Nephron progenitor cell (in vitro differentiated cells): Measurements from ENCODE around the gene CYSTM1.
A peak's percentile ranks its signal among the peaks of the same experiment; 100 is the strongest.

Experiments
- DNase-seq: peaks from one replicate; pipeline ENCODE4 v3.0.0; 2021
- H3K27ac Mint-ChIP-seq: 2 replicates; pipeline ENCODE4 v1.8.0; 2021; ENCODE audit warnings: mild to moderate bottlenecking, moderate library complexity, mixed read lengths
- H3K27me3 Mint-ChIP-seq: 2 replicates; pipeline ENCODE4 v1.8.0; 2021; ENCODE audit warnings: mild to moderate bottlenecking, low read depth, mixed read lengths; ENCODE audit not compliant: poor library complexity
- H3K36me3 Mint-ChIP-seq: 2 replicates; pipeline ENCODE4 v1.8.0; 2021; ENCODE audit warnings: low read depth, mixed read lengths
- H3K4me1 Mint-ChIP-seq: 2 replicates; pipeline ENCODE4 v1.8.0; 2021; ENCODE audit warnings: mixed read lengths
- H3K4me3 Mint-ChIP-seq: 2 replicates; pipeline ENCODE4 v1.8.0; 2021; ENCODE audit warnings: mild to moderate bottlenecking, moderate library complexity, mixed read lengths
- H3K9me3 Mint-ChIP-seq: 2 replicates; pipeline ENCODE4 v1.8.0; 2021; ENCODE audit warnings: mild to moderate bottlenecking, moderate library complexity, mixed read lengths
- TF ChIP-seq, protein P1 (sequence below): fragments of 200-600 bp; sonication (generic); IDR thresholded peaks from 2 replicates; pipeline ENCODE4 v1.5.0; 2021; ENCODE audit warnings: antibody characterized with exemption

CYSTM1 gene

DNA sequence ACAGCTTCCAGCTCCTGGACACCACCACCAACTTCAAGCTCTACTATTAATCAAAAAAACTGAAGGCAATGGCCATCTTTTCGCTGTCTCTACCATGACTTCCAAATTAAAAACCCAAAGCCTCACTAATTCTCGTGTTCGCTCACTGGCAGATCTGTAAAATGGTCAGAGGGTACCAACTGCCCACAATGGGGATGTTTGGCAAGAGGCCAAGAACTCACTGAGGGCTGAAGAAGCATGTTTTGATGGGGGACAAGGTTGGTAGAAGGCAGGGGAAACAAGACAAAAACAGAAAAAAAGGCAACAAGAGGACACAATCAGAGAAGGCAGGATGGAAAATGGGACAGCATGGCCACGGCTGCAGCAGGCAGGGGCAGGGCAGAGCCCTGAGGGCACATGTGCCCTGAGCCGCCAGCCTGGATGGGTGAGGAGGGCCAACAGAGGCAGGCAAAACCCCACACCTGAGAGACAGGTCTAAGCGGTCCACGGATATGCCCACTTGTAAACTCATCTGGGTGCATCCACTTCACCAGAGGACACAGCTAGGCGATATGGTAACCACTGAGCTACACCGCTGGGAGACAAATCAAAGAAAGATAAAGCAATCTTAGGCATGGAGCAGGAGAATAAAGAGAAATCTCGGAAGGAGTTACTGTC lies 77.6 kb downstream of the CYSTM1 start:
- H3K27ac Mint-ChIP-seq, result peak overlapping the region; percentile 50
- H3K4me3 Mint-ChIP-seq, result no peak overlapping the region
- H3K27me3 Mint-ChIP-seq, result no peaks in the 10 kb centered on the region
- TF ChIP-seq, protein P1, sequence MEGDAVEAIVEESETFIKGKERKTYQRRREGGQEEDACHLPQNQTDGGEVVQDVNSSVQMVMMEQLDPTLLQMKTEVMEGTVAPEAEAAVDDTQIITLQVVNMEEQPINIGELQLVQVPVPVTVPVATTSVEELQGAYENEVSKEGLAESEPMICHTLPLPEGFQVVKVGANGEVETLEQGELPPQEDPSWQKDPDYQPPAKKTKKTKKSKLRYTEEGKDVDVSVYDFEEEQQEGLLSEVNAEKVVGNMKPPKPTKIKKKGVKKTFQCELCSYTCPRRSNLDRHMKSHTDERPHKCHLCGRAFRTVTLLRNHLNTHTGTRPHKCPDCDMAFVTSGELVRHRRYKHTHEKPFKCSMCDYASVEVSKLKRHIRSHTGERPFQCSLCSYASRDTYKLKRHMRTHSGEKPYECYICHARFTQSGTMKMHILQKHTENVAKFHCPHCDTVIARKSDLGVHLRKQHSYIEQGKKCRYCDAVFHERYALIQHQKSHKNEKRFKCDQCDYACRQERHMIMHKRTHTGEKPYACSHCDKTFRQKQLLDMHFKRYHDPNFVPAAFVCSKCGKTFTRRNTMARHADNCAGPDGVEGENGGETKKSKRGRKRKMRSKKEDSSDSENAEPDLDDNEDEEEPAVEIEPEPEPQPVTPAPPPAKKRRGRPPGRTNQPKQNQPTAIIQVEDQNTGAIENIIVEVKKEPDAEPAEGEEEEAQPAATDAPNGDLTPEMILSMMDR, result no peak
- peaks cover 10% of the 10 kb centered on the region for H3K4me1 Mint-ChIP-seq
- no peak for DNase-seq
- peaks cover 33% of the 10 kb centered on the region for H3K36me3 Mint-ChIP-seq
- H3K9me3 Mint-ChIP-seq, result no peaks in the 10 kb centered on the region

DNA sequence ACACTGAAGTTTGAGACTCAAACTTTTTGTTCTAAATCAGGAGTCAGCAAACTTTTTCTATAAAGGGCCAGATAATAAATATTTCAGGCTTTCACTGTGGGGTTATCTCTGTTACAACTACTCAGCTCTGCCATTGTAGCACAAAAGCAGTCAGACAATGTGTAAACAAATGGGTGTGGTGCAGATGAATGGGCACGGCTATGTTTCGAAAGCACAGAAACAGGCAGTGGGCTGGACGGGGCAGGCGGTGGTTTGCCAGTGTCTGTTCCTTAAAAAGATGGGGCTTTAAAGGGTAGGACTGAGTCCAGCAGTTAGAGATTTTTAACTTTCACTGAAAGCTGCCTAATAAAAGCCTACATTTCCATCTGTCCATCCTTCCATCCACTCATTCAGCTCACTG lies 79.0 kb downstream of the CYSTM1 start:
- Mint-ChIP-seq H3K9me3 (no peaks in the 10 kb centered on the region), H3K27me3 (no peaks in the 10 kb centered on the region), H3K36me3 (peaks cover 40% of the 10 kb centered on the region), H3K4me3 (no peak overlapping the region), H3K4me1 (peaks cover 10% of the 10 kb centered on the region), H3K27ac (no peak overlapping the region)
- no peak for DNase-seq
- TF ChIP-seq, protein P1, result no peak

DNA sequence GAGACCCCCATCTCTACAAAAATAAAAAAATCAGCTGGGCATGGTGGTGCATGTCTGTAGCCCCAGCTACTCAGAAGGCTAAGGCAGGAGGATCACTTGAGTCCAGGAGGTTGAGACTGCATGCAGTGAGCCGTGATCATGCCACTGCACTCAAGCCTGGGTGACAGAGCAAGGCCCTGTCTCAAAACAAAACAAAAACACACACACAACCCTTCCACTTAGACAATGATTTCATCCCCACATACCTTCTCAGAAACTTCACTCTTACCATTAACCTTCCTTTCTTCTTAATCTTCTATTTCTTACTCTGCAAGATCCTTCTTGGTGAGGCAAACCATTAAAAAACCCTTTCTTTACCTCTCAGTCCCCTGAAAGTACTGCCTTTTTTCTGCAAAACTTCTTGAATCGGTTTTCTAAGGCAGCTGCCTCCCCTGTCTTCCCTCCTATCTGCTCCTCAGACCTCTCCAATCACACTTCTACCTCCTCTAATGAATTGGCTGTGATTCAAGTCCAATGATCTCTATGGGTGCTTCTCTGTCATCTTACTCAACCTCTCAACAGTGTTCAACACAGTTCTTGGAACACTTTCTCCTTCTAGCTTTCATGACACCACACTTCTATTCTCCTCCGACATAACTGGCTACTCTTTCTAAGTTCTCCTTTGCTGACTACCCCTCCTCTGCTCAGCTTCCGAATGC lies 80.6 kb downstream of the CYSTM1 start:
- H3K27ac Mint-ChIP-seq, result no peak overlapping the region
- TF ChIP-seq, protein P1, result no peak
- DNase-seq, result no peak
- no peaks in the 10 kb centered on the region for H3K27me3 Mint-ChIP-seq
- H3K4me3 Mint-ChIP-seq, result no peak overlapping the region
- H3K9me3 Mint-ChIP-seq, result peaks cover 8% of the 10 kb centered on the region
- peaks cover 41% of the 10 kb centered on the region for H3K36me3 Mint-ChIP-seq
- peaks cover 10% of the 10 kb centered on the region for H3K4me1 Mint-ChIP-seq

DNA sequence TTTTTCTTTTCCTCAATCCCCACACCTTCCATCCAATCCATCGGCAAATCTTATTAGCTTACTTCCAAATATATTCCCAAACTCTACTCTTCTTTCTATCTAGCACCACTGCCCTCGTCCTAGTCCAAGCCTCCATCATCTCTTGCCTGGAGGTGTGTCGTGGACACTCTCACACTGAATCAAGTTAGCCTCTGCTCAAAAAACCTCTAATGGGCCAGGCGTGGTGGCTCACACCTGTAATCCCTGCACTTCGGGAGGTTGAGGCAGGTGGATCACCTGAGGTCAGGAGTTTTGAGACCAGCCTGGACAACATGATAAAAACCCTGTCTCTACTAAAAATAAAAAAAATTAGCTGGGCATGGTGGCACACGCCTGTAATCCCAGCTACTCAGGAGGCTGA lies 81.7 kb downstream of the CYSTM1 start:
- no peak overlapping the region for H3K4me3 Mint-ChIP-seq
- no peak for DNase-seq
- H3K36me3 Mint-ChIP-seq, result peaks cover 50% of the 10 kb centered on the region
- peaks cover 8% of the 10 kb centered on the region for H3K9me3 Mint-ChIP-seq
- peaks cover 15% of the 10 kb centered on the region for H3K4me1 Mint-ChIP-seq
- TF ChIP-seq, protein P1, result no peak
- H3K27me3 Mint-ChIP-seq, result no peaks in the 10 kb centered on the region
- no peak overlapping the region for H3K27ac Mint-ChIP-seq

DNA sequence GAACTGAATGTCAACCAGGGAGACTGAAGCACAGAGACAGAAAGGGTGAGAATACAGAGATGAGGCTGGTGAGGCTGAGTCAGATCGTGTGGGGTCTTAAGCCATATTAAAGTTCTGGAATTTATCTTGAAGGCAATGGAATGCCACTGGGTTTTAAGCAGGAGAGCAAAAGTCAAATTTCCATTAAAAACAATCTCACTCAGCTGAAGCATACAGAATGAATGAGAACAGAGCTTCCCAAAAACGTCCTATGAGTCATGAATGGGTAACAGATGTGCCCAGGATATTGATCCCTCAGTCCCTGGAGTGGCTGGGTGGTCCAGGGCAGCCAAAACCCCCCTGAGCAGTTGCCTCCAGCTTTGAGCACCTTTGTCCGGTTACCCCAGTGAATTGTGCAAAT lies 83.0 kb downstream of the CYSTM1 start:
- no peak for DNase-seq
- Mint-ChIP-seq H3K36me3 (peaks cover 46% of the 10 kb centered on the region), H3K4me1 (peaks cover 6% of the 10 kb centered on the region), H3K27ac (no peak overlapping the region), H3K27me3 (no peaks in the 10 kb centered on the region), H3K4me3 (no peak overlapping the region), H3K9me3 (peaks cover 8% of the 10 kb centered on the region)
- TF ChIP-seq, protein P1, result no peak

DNA sequence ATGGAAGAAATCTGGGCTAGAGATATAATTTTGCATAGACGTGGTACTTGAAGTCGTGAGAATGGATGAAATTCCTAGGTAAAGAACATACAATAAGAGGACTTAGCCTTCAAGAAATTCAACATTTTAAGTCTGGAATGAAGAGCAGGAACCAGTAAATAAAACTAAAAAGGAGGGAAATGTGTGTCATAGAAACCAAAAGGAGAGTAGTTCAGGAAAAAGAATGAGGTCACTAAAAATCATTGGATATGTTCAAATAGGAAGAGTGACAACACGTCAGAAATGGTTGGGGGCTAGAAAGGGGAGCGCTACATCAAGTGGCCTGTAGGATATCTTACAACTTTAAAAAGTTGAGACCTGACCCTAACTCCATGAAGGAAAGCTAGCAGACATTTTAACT lies 83.9 kb downstream of the CYSTM1 start:
- no peak overlapping the region for H3K27ac Mint-ChIP-seq
- TF ChIP-seq, protein P1, result no peak
- peaks cover 6% of the 10 kb centered on the region for H3K4me1 Mint-ChIP-seq
- H3K27me3 Mint-ChIP-seq, result no peaks in the 10 kb centered on the region
- H3K4me3 Mint-ChIP-seq, result no peak overlapping the region
- peaks cover 8% of the 10 kb centered on the region for H3K9me3 Mint-ChIP-seq
- H3K36me3 Mint-ChIP-seq, result peaks cover 46% of the 10 kb centered on the region
- no peak for DNase-seq
